ENCODE data around the gene ALKBH5.

GRCh38 chr17:18253947-18254821, 70.6 kb downstream of the ALKBH5 start:
- no peak for TF ChIP-seq CTCF (IDR thresholded peaks at IDR 0.05)
- TF ChIP-seq EZH2 (IDR thresholded peaks at IDR 0.05) = no peak
- no peak for TF ChIP-seq EZH2phosphoT487 (IDR thresholded peaks at IDR 0.05)

All from neural progenitor cell (in vitro differentiated cells).